GM19328 (cell line): ENCODE data around the gene UBE2L6.

Experiments
- ATAC-seq: cut with Tn5 transposase; IDR thresholded peaks from one replicate; pipeline ENCODE4 v1.9.1; 2021; ENCODE audit warnings: mild to moderate bottlenecking, moderate library complexity; ENCODE audit not compliant: unreplicated experiment

The UBE2L6 gene

GRCh38 chr11:57530596-57531507 lies 36.6 kb downstream of the UBE2L6 start, which contains the start of gene TIMM10:
Gene TIMM10 (minus strand): TSS chr11:57530754. CDS start chr11:57530189, 565 bp downstream.
- peak; percentile 98 for ATAC-seq

GRCh38 chr11:57530215-57530595 lies 37.3 kb downstream of the UBE2L6 start:
- peak; percentile 3 for ATAC-seq

GRCh38 chr11:57529012-57529411 lies 38.5 kb downstream of the UBE2L6 start:
- no peak for ATAC-seq

- no peak for ATAC-seq
Measured at GRCh38 chr11:57527056-57527631, 40.3 kb downstream of the UBE2L6 start.

- ATAC-seq, result no peak
Measured at GRCh38 chr11:57523419-57523818, 44.1 kb downstream of the UBE2L6 start.

- no peak for ATAC-seq
Measured at GRCh38 chr11:57521116-57521515, 46.4 kb downstream of the UBE2L6 start.

GRCh38 chr11:57516061-57516443 lies 51.4 kb downstream of the UBE2L6 start:
- no peak for ATAC-seq

GRCh38 chr11:57515332-57516060 lies 52.0 kb downstream of the UBE2L6 start, which contains the start of gene SLC43A1:
Gene SLC43A1 (minus strand): TSS chr11:57515702. CDS start chr11:57514111, 1,591 bp downstream.
- ATAC-seq, result peak; percentile 45

GRCh38 chr11:57514538-57515331 lies 52.7 kb downstream of the UBE2L6 start:
- peak; percentile 38 for ATAC-seq

- peak; percentile 38 for ATAC-seq
Measured at GRCh38 chr11:57513911-57514537, 53.4 kb downstream of the UBE2L6 start.

- no peak for ATAC-seq
Measured at GRCh38 chr11:57513452-57513795, 54.0 kb downstream of the UBE2L6 start.

- ATAC-seq, result no peak
Measured at GRCh38 chr11:57512646-57513451, 54.6 kb downstream of the UBE2L6 start.

- no peak for ATAC-seq
Measured at GRCh38 chr11:57511741-57512430, 55.6 kb downstream of the UBE2L6 start.

GRCh38 chr11:57508341-57509170 lies 58.9 kb downstream of the UBE2L6 start:
- no peak for ATAC-seq

GRCh38 chr11:57506522-57506921 lies 61.0 kb downstream of the UBE2L6 start:
- ATAC-seq, result no peak

GRCh38 chr11:57504511-57504910 lies 63.0 kb downstream of the UBE2L6 start:
- ATAC-seq, result no peak

- ATAC-seq, result no peak
Measured at GRCh38 chr11:57502870-57503269, 64.6 kb downstream of the UBE2L6 start.

- no peak for ATAC-seq
Measured at GRCh38 chr11:57502376-57502775, 65.1 kb downstream of the UBE2L6 start.
